ENCODE measurements around the gene CCER1. TPM values are rescaled to one million over a fixed set of nuclear protein-coding genes. Genes with fewer than 3 reads are reported as not detected.

The CCER1 gene
- total RNA-seq (not detected), polyA plus RNA-seq (ENCODE audit: insufficient read depth, low read depth, low replicate concordance) (not detected)
- long read RNA-seq, donor 1: 0 reads
- long read RNA-seq, donor 2: 0 reads
- long read RNA-seq, donor 3: 0 reads
- long read RNA-seq, donor 4: 0 reads
- long read RNA-seq, donor 5: 0 reads
- long read RNA-seq, donor 6: 0 reads
- long read RNA-seq, donor 7: 0 reads
- long read RNA-seq, donor 8: 0 reads
- long read RNA-seq, donor 9: 0 reads
- long read RNA-seq, donor 10: 0 reads

GRCh38 chr12:90954921-90955320 is at the start of gene CCER1:
Gene CCER1, minus strand, starts transcription at chr12:90955176. Its CDS starts 434 bp downstream, at chr12:90954742.
- peak in 1 of 5 donors; percentile 74 for DNase-seq
- Histone ChIP-seq H3K9me3 (ENCODE audit: control insufficient read depth in 2 of 3, insufficient read depth in 1 of 3, low read length in 3 of 3) (no peaks in the 10 kb centered on the region), H3K9ac (ENCODE audit: low read length in 3 of 3) (no peak within 1 kb of the TSS), H3K27ac (ENCODE audit: low read depth in 2 of 2, low read length in 2 of 2) (no peak within 1 kb of the TSS), H3K27me3 (ENCODE audit: control insufficient read depth, insufficient read depth, low read length) (no peaks in the 10 kb centered on the region), H3K4me1 (ENCODE audit: control insufficient read depth in 2 of 3, insufficient read depth in 2 of 3, low read depth in 1 of 3, low read length in 3 of 3) (no peaks in the 10 kb centered on the region), H3K36me3 (ENCODE audit: control insufficient read depth in 2 of 3, insufficient read depth in 3 of 3, low read length in 3 of 3) (no peaks in the 10 kb centered on the region), H3K4me3 (ENCODE audit: low read length in 3 of 3) (no peak within 1 kb of the TSS)
- no peak for FAIRE-seq
- intact Hi-C loops (cut with DNase I): no loop called here
- TF ChIP-seq CTCF (IDR thresholded peaks at IDR 0.05; ENCODE audit: borderline replicate concordance, extremely low read depth, insufficient read depth): no peak

DNA sequence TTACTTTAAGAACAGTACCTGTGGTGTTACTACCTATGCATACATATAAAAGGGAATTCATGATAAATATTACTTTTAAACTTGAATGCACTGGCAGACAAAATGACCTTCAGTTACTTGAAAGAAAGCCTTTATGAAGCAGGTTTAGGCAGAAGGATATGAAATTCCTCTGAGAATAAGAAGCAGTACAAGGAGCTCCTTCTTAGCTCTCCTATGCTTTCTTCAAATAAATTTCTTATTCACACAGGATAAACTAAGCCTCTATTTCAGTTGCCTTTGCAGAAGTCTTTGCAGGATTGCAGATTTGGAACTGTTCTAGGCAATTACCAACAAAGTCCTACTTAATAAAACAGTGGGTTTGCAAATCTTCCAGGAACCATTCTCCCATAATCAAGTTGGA is 48.8 kb upstream of the CCER1 start:
- Histone ChIP-seq H3K9ac (ENCODE audit: low read length in 3 of 3) (no peak overlapping the region), H3K4me1 (ENCODE audit: control insufficient read depth in 2 of 3, insufficient read depth in 2 of 3, low read depth in 1 of 3, low read length in 3 of 3) (no peaks in the 10 kb centered on the region), H3K4me3 (ENCODE audit: low read length in 3 of 3) (no peak overlapping the region), H3K9me3 (ENCODE audit: control insufficient read depth in 2 of 3, insufficient read depth in 1 of 3, low read length in 3 of 3) (no peaks in the 10 kb centered on the region), H3K27me3 (ENCODE audit: control insufficient read depth, insufficient read depth, low read length) (no peaks in the 10 kb centered on the region), H3K36me3 (ENCODE audit: control insufficient read depth in 2 of 3, insufficient read depth in 3 of 3, low read length in 3 of 3) (no peaks in the 10 kb centered on the region), H3K27ac (ENCODE audit: low read depth in 2 of 2, low read length in 2 of 2) (no peak overlapping the region)
- FAIRE-seq: no peak
- DNase-seq: no peak
- intact Hi-C loops (cut with DNase I): no loop called here
- TF ChIP-seq CTCF (IDR thresholded peaks at IDR 0.05; ENCODE audit: borderline replicate concordance, extremely low read depth, insufficient read depth): no peak

DNA sequence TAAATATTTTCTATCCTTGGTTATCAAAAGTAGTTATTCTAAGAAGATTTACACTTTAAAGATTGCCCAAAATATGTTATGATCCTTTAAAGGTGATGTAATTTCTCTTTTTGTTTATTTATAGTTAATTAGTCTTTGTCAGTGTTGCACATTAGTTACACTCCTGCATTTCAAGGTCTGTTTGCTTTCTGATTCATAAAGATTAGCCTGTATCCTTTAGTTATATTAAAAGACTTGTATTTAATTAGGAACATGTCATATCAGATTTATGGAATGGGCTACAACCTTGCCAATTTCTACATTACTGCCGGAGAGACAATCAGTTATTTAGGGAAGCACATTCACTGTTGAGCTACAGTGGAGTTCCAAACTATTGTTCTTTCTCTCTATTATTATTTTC is 46.3 kb upstream of the CCER1 start:
- intact Hi-C loops (cut with DNase I): no loop called here
- TF ChIP-seq CTCF (IDR thresholded peaks at IDR 0.05; ENCODE audit: borderline replicate concordance, extremely low read depth, insufficient read depth): no peak
- H3K4me3 ChIP-seq (ENCODE audit: low read length in 3 of 3): no peak overlapping the region
- FAIRE-seq (no peak), DNase-seq (no peak)
- no peaks in the 10 kb centered on the region for H3K4me1 ChIP-seq (ENCODE audit: control insufficient read depth in 2 of 3, insufficient read depth in 2 of 3, low read depth in 1 of 3, low read length in 3 of 3)
- H3K9me3 ChIP-seq (ENCODE audit: control insufficient read depth in 2 of 3, insufficient read depth in 1 of 3, low read length in 3 of 3): no peaks in the 10 kb centered on the region
- H3K27me3 ChIP-seq (ENCODE audit: control insufficient read depth, insufficient read depth, low read length): no peaks in the 10 kb centered on the region
- no peaks in the 10 kb centered on the region for H3K36me3 ChIP-seq (ENCODE audit: control insufficient read depth in 2 of 3, insufficient read depth in 3 of 3, low read length in 3 of 3)
- no peak overlapping the region for H3K27ac ChIP-seq (ENCODE audit: low read depth in 2 of 2, low read length in 2 of 2)
- H3K9ac ChIP-seq (ENCODE audit: low read length in 3 of 3): no peak overlapping the region

DNA sequence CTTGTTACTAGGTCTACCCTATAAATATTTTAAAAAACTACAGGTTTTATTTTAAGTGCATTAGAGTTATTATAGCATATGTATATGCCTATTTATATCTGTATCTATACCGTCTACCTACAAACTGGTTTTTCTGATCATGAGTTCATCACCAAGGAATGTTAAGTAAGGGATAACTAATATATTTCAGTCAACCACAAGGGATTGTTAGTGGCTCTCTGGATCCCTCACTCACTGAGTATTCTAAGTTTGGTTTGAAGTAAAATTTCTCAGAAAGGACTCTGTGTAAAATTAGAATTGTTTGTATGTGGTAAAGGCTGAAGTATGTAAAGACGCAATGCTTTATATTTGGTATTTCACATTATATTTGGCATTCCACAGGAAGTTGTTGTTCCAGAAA is 45.0 kb upstream of the CCER1 start:
- DNase-seq: no peak
- no peak overlapping the region for H3K27ac ChIP-seq (ENCODE audit: low read depth in 2 of 2, low read length in 2 of 2)
- no peaks in the 10 kb centered on the region for H3K36me3 ChIP-seq (ENCODE audit: control insufficient read depth in 2 of 3, insufficient read depth in 3 of 3, low read length in 3 of 3)
- intact Hi-C loops (cut with DNase I): no loop called here
- H3K9me3 ChIP-seq (ENCODE audit: control insufficient read depth in 2 of 3, insufficient read depth in 1 of 3, low read length in 3 of 3): no peaks in the 10 kb centered on the region
- no peak for TF ChIP-seq CTCF (IDR thresholded peaks at IDR 0.05; ENCODE audit: borderline replicate concordance, extremely low read depth, insufficient read depth)
- H3K4me3 ChIP-seq (ENCODE audit: low read length in 3 of 3): no peak overlapping the region
- no peak overlapping the region for H3K9ac ChIP-seq (ENCODE audit: low read length in 3 of 3)
- no peaks in the 10 kb centered on the region for H3K4me1 ChIP-seq (ENCODE audit: control insufficient read depth in 2 of 3, insufficient read depth in 2 of 3, low read depth in 1 of 3, low read length in 3 of 3)
- no peak for FAIRE-seq
- H3K27me3 ChIP-seq (ENCODE audit: control insufficient read depth, insufficient read depth, low read length): no peaks in the 10 kb centered on the region
